ENCODE measurements around the gene TFIP11.

Gene TFIP11

GRCh38 chr22:26513838-26514237 lies 1.6 kb upstream of the TFIP11 start:
- peaks cover 20% of the 10 kb centered on the region for H3K36me3 ChIP-seq (ENCODE audit: insufficient read depth, low read length)
- no peak for DNase-seq (ENCODE audit: low read depth, low spot score)
- H3K27ac ChIP-seq, result no peak overlapping the region
- peak overlapping the region; percentile 93 for H3K9ac ChIP-seq (ENCODE audit: insufficient read length)
- no peaks in the 10 kb centered on the region for H3K9me3 ChIP-seq (ENCODE audit: low read depth, low read length)
- no peak for TF ChIP-seq EZH2 (IDR thresholded peaks at IDR 0.05)
- no peak for TF ChIP-seq POLR2AphosphoS5 (IDR thresholded peaks at IDR 0.05; ENCODE audit: borderline replicate concordance, low read depth, low read length)
- H3K4me3 ChIP-seq, result peak overlapping the region; percentile 98

- no peak overlapping the region for H3K27ac ChIP-seq
- no peak overlapping the region for H3K4me3 ChIP-seq
- H3K9me3 ChIP-seq (ENCODE audit: low read depth, low read length), result no peaks in the 10 kb centered on the region
- TF ChIP-seq EZH2 (IDR thresholded peaks at IDR 0.05), result no peak
- TF ChIP-seq FOXP2 (optimal IDR thresholded peaks at IDR 0.05; ENCODE audit: control extremely low read depth, extremely low read length, insufficient read depth), result no peak
- no peak for TF ChIP-seq POLR2AphosphoS5 (IDR thresholded peaks at IDR 0.05; ENCODE audit: borderline replicate concordance, low read depth, low read length)
- no peak for DNase-seq (ENCODE audit: low read depth, low spot score)
- H3K36me3 ChIP-seq (ENCODE audit: insufficient read depth, low read length), result peaks cover 63% of the 10 kb centered on the region
- H3K9ac ChIP-seq (ENCODE audit: insufficient read length), result no peak overlapping the region
These were observed 4.1 kb downstream of the TFIP11 start for GRCh38 chr22:26508148-26508547.

- no peak overlapping the region for H3K9ac ChIP-seq (ENCODE audit: insufficient read length)
- H3K36me3 ChIP-seq (ENCODE audit: insufficient read depth, low read length), result peaks cover 80% of the 10 kb centered on the region
- no peak overlapping the region for H3K4me3 ChIP-seq
- TF ChIP-seq POLR2AphosphoS5 (IDR thresholded peaks at IDR 0.05; ENCODE audit: borderline replicate concordance, low read depth, low read length), result no peak
- TF ChIP-seq FOXP2 (optimal IDR thresholded peaks at IDR 0.05; ENCODE audit: control extremely low read depth, extremely low read length, insufficient read depth), result no peak
- TF ChIP-seq EZH2 (IDR thresholded peaks at IDR 0.05), result no peak
- no peak for DNase-seq (ENCODE audit: low read depth, low spot score)
- no peak overlapping the region for H3K27ac ChIP-seq
- H3K9me3 ChIP-seq (ENCODE audit: low read depth, low read length), result no peaks in the 10 kb centered on the region
These were observed 8.5 kb downstream of the TFIP11 start for GRCh38 chr22:26503758-26504157.

- DNase-seq (ENCODE audit: low read depth, low spot score), result no peak
- no peaks in the 10 kb centered on the region for H3K9me3 ChIP-seq (ENCODE audit: low read depth, low read length)
- TF ChIP-seq EZH2 (IDR thresholded peaks at IDR 0.05), result no peak
- TF ChIP-seq POLR2AphosphoS5 (IDR thresholded peaks at IDR 0.05; ENCODE audit: borderline replicate concordance, low read depth, low read length), result no peak
- TF ChIP-seq FOXP2 (optimal IDR thresholded peaks at IDR 0.05; ENCODE audit: control extremely low read depth, extremely low read length, insufficient read depth), result no peak
- no peak overlapping the region for H3K27ac ChIP-seq
- peaks cover 76% of the 10 kb centered on the region for H3K36me3 ChIP-seq (ENCODE audit: insufficient read depth, low read length)
- H3K4me3 ChIP-seq, result no peak overlapping the region
- H3K9ac ChIP-seq (ENCODE audit: insufficient read length), result no peak overlapping the region
These were observed 9.3 kb downstream of the TFIP11 start for GRCh38 chr22:26502688-26503561.

GRCh38 chr22:26501996-26502395 lies 10.3 kb downstream of the TFIP11 start:
- TF ChIP-seq FOXP2 (optimal IDR thresholded peaks at IDR 0.05; ENCODE audit: control extremely low read depth, extremely low read length, insufficient read depth) (no peak), EZH2 (IDR thresholded peaks at IDR 0.05) (no peak), POLR2AphosphoS5 (IDR thresholded peaks at IDR 0.05; ENCODE audit: borderline replicate concordance, low read depth, low read length) (no peak)
- Histone ChIP-seq H3K27ac (no peak overlapping the region), H3K9me3 (ENCODE audit: low read depth, low read length) (no peaks in the 10 kb centered on the region), H3K36me3 (ENCODE audit: insufficient read depth, low read length) (peaks cover 75% of the 10 kb centered on the region), H3K9ac (ENCODE audit: insufficient read length) (no peak overlapping the region), H3K4me3 (no peak overlapping the region)
- no peak for DNase-seq (ENCODE audit: low read depth, low spot score)

GRCh38 chr22:26499188-26499703 lies 13.0 kb downstream of the TFIP11 start:
- Histone ChIP-seq H3K9ac (ENCODE audit: insufficient read length) (no peak overlapping the region), H3K9me3 (ENCODE audit: low read depth, low read length) (no peaks in the 10 kb centered on the region), H3K4me3 (no peak overlapping the region), H3K27ac (no peak overlapping the region), H3K36me3 (ENCODE audit: insufficient read depth, low read length) (peaks cover 78% of the 10 kb centered on the region)
- DNase-seq (ENCODE audit: low read depth, low spot score), result no peak
- TF ChIP-seq POLR2AphosphoS5 (IDR thresholded peaks at IDR 0.05; ENCODE audit: borderline replicate concordance, low read depth, low read length) (no peak), EZH2 (IDR thresholded peaks at IDR 0.05) (no peak), FOXP2 (optimal IDR thresholded peaks at IDR 0.05; ENCODE audit: control extremely low read depth, extremely low read length, insufficient read depth) (no peak)

- H3K4me3 ChIP-seq, result no peak overlapping the region
- no peak overlapping the region for H3K9ac ChIP-seq (ENCODE audit: insufficient read length)
- peaks cover 78% of the 10 kb centered on the region for H3K36me3 ChIP-seq (ENCODE audit: insufficient read depth, low read length)
- no peaks in the 10 kb centered on the region for H3K9me3 ChIP-seq (ENCODE audit: low read depth, low read length)
- TF ChIP-seq POLR2AphosphoS5 (IDR thresholded peaks at IDR 0.05; ENCODE audit: borderline replicate concordance, low read depth, low read length), result no peak
- no peak for TF ChIP-seq EZH2 (IDR thresholded peaks at IDR 0.05)
- no peak for TF ChIP-seq FOXP2 (optimal IDR thresholded peaks at IDR 0.05; ENCODE audit: control extremely low read depth, extremely low read length, insufficient read depth)
- H3K27ac ChIP-seq, result no peak overlapping the region
- no peak for DNase-seq (ENCODE audit: low read depth, low spot score)
These were observed 15.8 kb downstream of the TFIP11 start for GRCh38 chr22:26496456-26496855.

- Histone ChIP-seq H3K36me3 (ENCODE audit: insufficient read depth, low read length) (peaks cover 83% of the 10 kb centered on the region), H3K27ac (no peak overlapping the region), H3K4me3 (no peak overlapping the region), H3K9me3 (ENCODE audit: low read depth, low read length) (no peaks in the 10 kb centered on the region), H3K9ac (ENCODE audit: insufficient read length) (no peak overlapping the region)
- TF ChIP-seq EZH2 (IDR thresholded peaks at IDR 0.05), result no peak
- TF ChIP-seq FOXP2 (optimal IDR thresholded peaks at IDR 0.05; ENCODE audit: control extremely low read depth, extremely low read length, insufficient read depth), result no peak
- no peak for TF ChIP-seq POLR2AphosphoS5 (IDR thresholded peaks at IDR 0.05; ENCODE audit: borderline replicate concordance, low read depth, low read length)
- DNase-seq (ENCODE audit: low read depth, low spot score), result no peak
These were observed 17.8 kb downstream of the TFIP11 start for GRCh38 chr22:26494506-26494905.

All from SK-N-MC (cell line).